D721Med (cell line): ENCODE measurements around the gene KLHL17.
"Not testable (repeated sequence)": the region's sequence is repeated elsewhere in the genome, so short reads cannot be mapped to it uniquely, and the experiment has no call there.

Experiments used
- DNase-seq: peaks from one replicate; pipeline ENCODE4 v3.0.0; 2011; ENCODE audit warnings: low spot score; ENCODE audit not compliant: insufficient read length
- FAIRE-seq: peaks from 2 replicates; lab custom pipeline; 2011; peaks lifted over from hg19 to GRCh38; lab: Jason Lieb, UNC
- CTCF ChIP-seq: IDR thresholded peaks from 2 replicates; pipeline ENCODE4 v1.5.1; 2012; ENCODE audit warnings: mild to moderate bottlenecking, control low read depth; ENCODE audit not compliant: insufficient read depth; ENCODE audit errors: missing control alignments

Gene KLHL17

GRCh38 chr1:943545-944340 is 16.6 kb upstream of the KLHL17 start:
- no peak for DNase-seq
- TF ChIP-seq CTCF = no peak
- no peak for FAIRE-seq

GRCh38 chr1:944341-945325 is 15.8 kb upstream of the KLHL17 start:
- FAIRE-seq = no peak
- TF ChIP-seq CTCF = no peak
- no peak for DNase-seq

- no peak for DNase-seq
- TF ChIP-seq CTCF = no peak
- no peak for FAIRE-seq
Measured at GRCh38 chr1:945688-946556, 14.5 kb upstream of the KLHL17 start.

- DNase-seq, FAIRE-seq: not testable (repeated sequence)
Measured at GRCh38 chr1:946811-947210, 13.6 kb upstream of the KLHL17 start.

GRCh38 chr1:947958-948357 is 12.4 kb upstream of the KLHL17 start:
- FAIRE-seq = no peak

GRCh38 chr1:950268-950667 is 10.1 kb upstream of the KLHL17 start:
- FAIRE-seq (no peak), DNase-seq (no peak)
- no peak for TF ChIP-seq CTCF

More at GRCh38 chr1:947958-948357, 12.4 kb upstream of the KLHL17 start:
- DNase-seq = no peak
- no peak for TF ChIP-seq CTCF

GRCh38 chr1:950881-951280 is 9.5 kb upstream of the KLHL17 start:
- no peak for TF ChIP-seq CTCF
- FAIRE-seq = no peak

More at GRCh38 chr1:950881-951280, 9.5 kb upstream of the KLHL17 start:
- DNase-seq = no peak
